ENCODE results near the gene ZNF641. TPM values are rescaled to one million over a fixed set of nuclear protein-coding genes. Genes with fewer than 3 reads are reported as not detected.

ZNF641 gene
- total and polyA plus RNA-seq, 12 donors = 17.4 to 65.2 (median 44.7) TPM

DNA sequence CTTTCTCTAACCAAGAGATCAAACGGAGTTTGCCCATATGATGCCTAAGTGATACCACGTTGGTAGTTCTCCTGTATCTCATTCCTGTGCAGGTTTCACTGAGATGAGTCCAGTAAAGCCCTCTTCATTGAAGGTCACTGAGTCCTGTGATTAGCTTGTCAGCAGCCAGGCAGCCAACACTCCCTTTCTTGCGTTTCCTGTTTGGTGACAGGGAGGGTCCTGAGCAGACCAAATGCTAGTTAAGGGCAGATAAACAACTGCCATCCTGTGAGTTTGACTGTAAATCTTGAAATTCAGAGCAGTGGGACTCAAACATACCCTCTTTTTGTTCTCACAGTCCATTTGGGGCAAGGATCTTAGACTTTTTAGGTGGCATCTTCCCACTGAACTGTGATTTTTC lies 39.4 kb downstream of the ZNF641 start:
- no peaks in the 10 kb centered on the region for H3K4me1 ChIP-seq (replicated peaks in 1 of 2)
- WGBS, 4 donors = 63 to 78% (median 69%) methylated on average over 3 of the region's 3 CpGs
- intact Hi-C loops (cut with DNase I) = no loop called here
- H3K9me3 ChIP-seq (replicated peaks in 1 of 3) = no peaks in the 10 kb centered on the region
- H3K36me3 ChIP-seq (replicated peaks in 1 of 2) = no peaks in the 10 kb centered on the region
- no peak for TF ChIP-seq POLR2A (IDR thresholded peaks at IDR 0.05)
- TF ChIP-seq, protein P1, sequence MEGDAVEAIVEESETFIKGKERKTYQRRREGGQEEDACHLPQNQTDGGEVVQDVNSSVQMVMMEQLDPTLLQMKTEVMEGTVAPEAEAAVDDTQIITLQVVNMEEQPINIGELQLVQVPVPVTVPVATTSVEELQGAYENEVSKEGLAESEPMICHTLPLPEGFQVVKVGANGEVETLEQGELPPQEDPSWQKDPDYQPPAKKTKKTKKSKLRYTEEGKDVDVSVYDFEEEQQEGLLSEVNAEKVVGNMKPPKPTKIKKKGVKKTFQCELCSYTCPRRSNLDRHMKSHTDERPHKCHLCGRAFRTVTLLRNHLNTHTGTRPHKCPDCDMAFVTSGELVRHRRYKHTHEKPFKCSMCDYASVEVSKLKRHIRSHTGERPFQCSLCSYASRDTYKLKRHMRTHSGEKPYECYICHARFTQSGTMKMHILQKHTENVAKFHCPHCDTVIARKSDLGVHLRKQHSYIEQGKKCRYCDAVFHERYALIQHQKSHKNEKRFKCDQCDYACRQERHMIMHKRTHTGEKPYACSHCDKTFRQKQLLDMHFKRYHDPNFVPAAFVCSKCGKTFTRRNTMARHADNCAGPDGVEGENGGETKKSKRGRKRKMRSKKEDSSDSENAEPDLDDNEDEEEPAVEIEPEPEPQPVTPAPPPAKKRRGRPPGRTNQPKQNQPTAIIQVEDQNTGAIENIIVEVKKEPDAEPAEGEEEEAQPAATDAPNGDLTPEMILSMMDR (IDR thresholded peaks at IDR 0.05) = no peak
- no peak overlapping the region for H3K4me3 ChIP-seq
- no peak for DNase-seq
- H3K27ac ChIP-seq = no peak overlapping the region
- no peaks in the 10 kb centered on the region for H3K27me3 ChIP-seq

DNA sequence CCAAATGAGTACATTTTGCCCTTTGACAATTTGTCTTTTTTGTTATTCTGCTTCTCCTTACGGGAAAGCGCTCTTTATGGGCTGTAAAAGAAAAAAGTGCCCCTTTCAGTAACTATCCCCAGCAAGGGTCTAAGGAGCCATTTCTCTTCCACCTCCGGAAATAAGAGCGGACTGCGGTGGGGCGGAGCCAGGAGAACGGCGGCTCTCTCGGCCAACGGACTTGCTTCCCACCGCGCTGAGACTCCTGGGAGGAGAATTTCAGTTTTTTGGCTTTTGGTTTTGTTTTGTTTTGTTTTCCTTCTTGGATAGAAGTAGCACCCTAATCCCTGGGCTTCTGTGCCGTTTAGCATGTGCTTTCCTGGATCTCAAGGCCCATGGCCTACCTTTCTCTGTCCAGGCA lies 43.5 kb downstream of the ZNF641 start:
- no peak overlapping the region for H3K27ac ChIP-seq
- WGBS, 4 donors = 93 to 97% (median 97%) methylated on average over 13 of the region's 13 CpGs
- intact Hi-C loops (cut with DNase I) = no loop called here
- no peak overlapping the region for H3K4me3 ChIP-seq
- H3K4me1 ChIP-seq (replicated peaks in 1 of 2) = peaks cover 0 to 4% of the 10 kb centered on the region in 2 donors
- TF ChIP-seq POLR2A (IDR thresholded peaks at IDR 0.05) = no peak
- TF ChIP-seq, protein P1 (IDR thresholded peaks at IDR 0.05) = no peak
- no peaks in the 10 kb centered on the region for H3K27me3 ChIP-seq
- no peaks in the 10 kb centered on the region for H3K36me3 ChIP-seq (replicated peaks in 1 of 2)
- DNase-seq = no peak
- H3K9me3 ChIP-seq (replicated peaks in 1 of 3) = no peaks in the 10 kb centered on the region

DNA sequence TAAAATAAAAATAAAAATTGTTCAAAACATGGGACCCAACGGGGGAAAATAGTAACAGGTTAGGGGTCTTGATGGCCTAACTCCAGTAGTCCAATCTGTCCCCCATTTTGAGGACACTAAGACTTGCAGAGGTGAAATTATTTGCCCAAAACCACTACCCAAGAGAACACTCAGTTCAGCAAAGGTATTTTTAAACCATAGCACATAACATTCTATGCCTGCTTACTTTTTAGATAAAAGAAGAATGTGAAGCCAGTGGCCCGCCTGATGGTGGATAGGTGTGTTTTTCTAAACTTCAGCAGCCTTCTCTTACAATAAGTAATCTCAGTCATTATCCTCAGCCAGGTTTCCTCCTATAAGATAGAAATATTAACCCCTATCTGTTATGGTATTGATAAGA lies 45.5 kb downstream of the ZNF641 start:
- 88 to 97% (median 92%) methylated on average over 2 of the region's 2 CpGs for WGBS, 4 donors

DNA sequence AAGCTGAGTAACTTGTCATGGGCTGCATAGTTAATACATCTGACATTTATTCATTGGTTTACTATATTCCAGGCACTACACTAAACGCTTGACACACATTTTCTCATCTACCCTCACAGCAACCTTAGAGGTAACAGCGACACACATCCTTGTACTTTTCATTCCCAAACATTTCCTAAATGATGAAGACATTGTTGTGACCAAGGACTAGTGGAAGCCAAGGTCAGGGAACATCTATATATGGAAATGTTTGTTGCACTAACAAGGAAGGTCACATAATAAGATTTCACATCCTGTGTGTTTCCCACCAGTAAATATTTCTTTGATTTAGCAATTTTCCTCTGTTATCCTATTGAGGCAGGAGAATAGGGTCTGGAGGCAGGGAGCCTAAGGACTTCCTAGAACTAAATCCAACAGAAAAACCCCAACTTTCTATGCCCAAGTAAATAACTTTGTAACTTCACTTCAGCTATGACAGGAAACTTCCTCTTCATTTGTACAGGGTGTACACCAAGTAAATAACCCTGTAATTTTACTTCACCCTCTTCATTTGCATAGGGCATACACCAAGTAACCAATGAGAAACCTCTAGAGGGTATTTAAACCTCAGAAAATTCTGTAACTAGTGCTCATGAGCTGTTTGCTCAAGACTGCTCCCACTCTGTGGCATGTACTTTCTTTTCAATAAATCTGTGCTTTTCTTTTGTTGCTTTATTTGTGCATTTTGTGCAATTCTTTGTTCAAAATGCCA lies 48.4 kb downstream of the ZNF641 start:
- Histone ChIP-seq H3K4me3 (no peak overlapping the region), H3K4me1 (replicated peaks in 1 of 2) (peaks cover 0 to 11% of the 10 kb centered on the region in 2 donors), H3K27me3 (no peaks in the 10 kb centered on the region), H3K9me3 (replicated peaks in 1 of 3) (no peaks in the 10 kb centered on the region), H3K36me3 (replicated peaks in 1 of 2) (no peaks in the 10 kb centered on the region), H3K27ac (peak overlapping the region in 1 of 5 donors; percentile 25)
- no peak for TF ChIP-seq POLR2A (IDR thresholded peaks at IDR 0.05)
- TF ChIP-seq, protein P1 (IDR thresholded peaks at IDR 0.05) = no peak
- 52 to 66% (median 57%) methylated on average over 2 of the region's 2 CpGs for WGBS, 4 donors
- DNase-seq = no peak
- intact Hi-C loops (cut with DNase I) = no loop called here

More for the DNA sequence above, 45.5 kb downstream of the ZNF641 start:
- Histone ChIP-seq H3K36me3 (replicated peaks in 1 of 2) (no peaks in the 10 kb centered on the region), H3K9me3 (replicated peaks in 1 of 3) (no peaks in the 10 kb centered on the region), H3K4me1 (replicated peaks in 1 of 2) (peaks cover 0 to 11% of the 10 kb centered on the region in 2 donors), H3K4me3 (no peak overlapping the region), H3K27ac (no peak overlapping the region), H3K27me3 (no peaks in the 10 kb centered on the region)
- TF ChIP-seq POLR2A (IDR thresholded peaks at IDR 0.05) = no peak
- TF ChIP-seq, protein P1 (IDR thresholded peaks at IDR 0.05) = no peak
- intact Hi-C loops (cut with DNase I) = no loop called here
- no peak for DNase-seq

Measured in adrenal gland (tissue), 12 donors.